ENCODE data around the gene DBT. TPM values are rescaled to one million over a fixed set of nuclear protein-coding genes. Genes with fewer than 3 reads are reported as not detected.
"Not testable (repeated sequence)": the region's sequence is repeated elsewhere in the genome, so short reads cannot be mapped to it uniquely, and the experiment has no call there.

Gene DBT
- polyA plus RNA-seq (ENCODE audit: insufficient read length in 4 of 4), result 10 to 100 TPM; 14.4 to 27.9 (median 22.2) TPM

GRCh38 chr1:100249537-100250257 lies at the start of gene DBT:
Gene DBT, minus strand, starts transcription at chr1:100249834. Its CDS starts 14 bp downstream, at chr1:100249820.
- DNase-seq (ENCODE audit: low read depth in 4 of 4, low spot score in 3 of 4), result peak; percentile 89 to 93 (median 92)

GRCh38 chr1:100298512-100298911 lies 48.9 kb upstream of the DBT start:
- no peak for DNase-seq (ENCODE audit: low read depth in 4 of 4, low spot score in 3 of 4)

GRCh38 chr1:100296997-100297396 lies 47.4 kb upstream of the DBT start:
- DNase-seq (ENCODE audit: low read depth in 4 of 4, low spot score in 3 of 4), result not testable (repeated sequence)

- DNase-seq (ENCODE audit: low read depth in 4 of 4, low spot score in 3 of 4), result no peak
Observed at GRCh38 chr1:100296140-100296539, 46.5 kb upstream of the DBT start.

- DNase-seq (ENCODE audit: low read depth in 4 of 4, low spot score in 3 of 4), result no peak
Observed at GRCh38 chr1:100292711-100293110, 43.1 kb upstream of the DBT start.

- DNase-seq (ENCODE audit: low read depth in 4 of 4, low spot score in 3 of 4), result no peak
Observed at GRCh38 chr1:100290291-100290690, 40.7 kb upstream of the DBT start.

- DNase-seq (ENCODE audit: low read depth in 4 of 4, low spot score in 3 of 4), result no peak
Observed at GRCh38 chr1:100287162-100287561, 37.5 kb upstream of the DBT start.

- no peak for DNase-seq (ENCODE audit: low read depth in 4 of 4, low spot score in 3 of 4)
Observed at GRCh38 chr1:100284591-100284990, 35.0 kb upstream of the DBT start.

- no peak for DNase-seq (ENCODE audit: low read depth in 4 of 4, low spot score in 3 of 4)
Observed at GRCh38 chr1:100279954-100280682, 30.5 kb upstream of the DBT start.

GRCh38 chr1:100279358-100279923 lies 29.8 kb upstream of the DBT start:
- DNase-seq (ENCODE audit: low read depth in 4 of 4, low spot score in 3 of 4), result no peak

GRCh38 chr1:100277866-100278265 lies 28.2 kb upstream of the DBT start:
- no peak for DNase-seq (ENCODE audit: low read depth in 4 of 4, low spot score in 3 of 4)

GRCh38 chr1:100268202-100268601 lies 18.6 kb upstream of the DBT start:
- no peak for DNase-seq (ENCODE audit: low read depth in 4 of 4, low spot score in 3 of 4)

GRCh38 chr1:100267284-100267683 lies 17.6 kb upstream of the DBT start:
- no peak for DNase-seq (ENCODE audit: low read depth in 4 of 4, low spot score in 3 of 4)

GRCh38 chr1:100266741-100267140 lies 17.1 kb upstream of the DBT start:
- DNase-seq (ENCODE audit: low read depth in 4 of 4, low spot score in 3 of 4), result peak in 1 of 4 donors; percentile 3

- peak; percentile 84 to 92 (median 90) for DNase-seq (ENCODE audit: low read depth in 4 of 4, low spot score in 3 of 4)
Observed at GRCh38 chr1:100265931-100266740, 16.5 kb upstream of the DBT start, which contains the start of gene RTCA. Gene RTCA, plus strand, starts transcription at chr1:100266216. Its CDS starts 160 bp downstream, at chr1:100266376.

- DNase-seq (ENCODE audit: low read depth in 4 of 4, low spot score in 3 of 4), result peak in 3 of 4 donors; percentile 0 to 14 (median 10)
Observed at GRCh38 chr1:100265562-100265930, 15.9 kb upstream of the DBT start.

GRCh38 chr1:100264081-100264480 lies 14.4 kb upstream of the DBT start:
- not testable (repeated sequence) for DNase-seq (ENCODE audit: low read depth in 4 of 4, low spot score in 3 of 4)

- no peak for DNase-seq (ENCODE audit: low read depth in 4 of 4, low spot score in 3 of 4)
Observed at GRCh38 chr1:100261686-100262085, 12.1 kb upstream of the DBT start.

GRCh38 chr1:100258427-100258826 lies 8.8 kb upstream of the DBT start:
- DNase-seq (ENCODE audit: low read depth in 4 of 4, low spot score in 3 of 4), result not testable (repeated sequence)

- not testable (repeated sequence) for DNase-seq (ENCODE audit: low read depth in 4 of 4, low spot score in 3 of 4)
Observed at GRCh38 chr1:100256273-100256672, 6.6 kb upstream of the DBT start.

- DNase-seq (ENCODE audit: low read depth in 4 of 4, low spot score in 3 of 4), result no peak
Observed at GRCh38 chr1:100253552-100253951, 3.9 kb upstream of the DBT start.

All from left renal pelvis (tissue), 4 donors.